Epithelial cell of proximal tubule (primary cell): ENCODE data around the gene KRT37. TPM values are rescaled to one million over a fixed set of nuclear protein-coding genes. Genes with fewer than 3 reads are reported as not detected.

Experiments used
- DNase-seq: peaks from one replicate; pipeline ENCODE4 v3.0.0-alpha.2; 2011; ENCODE audit warnings: low read depth
- H3K4me3 ChIP-seq: 2 replicates; pipeline ENCODE4 v1.5.1; 2011; ENCODE audit warnings: low read depth, mild to moderate bottlenecking, low read length
- total RNA-seq: library from RNA; depleted of rRNA; stranded (reverse); fragments of >200 nt; gene quantifications from 2 replicates; pipeline ENCODE4 v1.2.3, GENCODE V29; 2015
- TF ChIP-seq, protein P1 (sequence below): conservative IDR thresholded peaks from 2 replicates; pipeline ENCODE4 v1.5.1; 2012; ENCODE audit warnings: low read depth, mild to moderate bottlenecking, low read length

Gene KRT37
- total RNA-seq, 1 donor from 2014 or later = not detected

DNA sequence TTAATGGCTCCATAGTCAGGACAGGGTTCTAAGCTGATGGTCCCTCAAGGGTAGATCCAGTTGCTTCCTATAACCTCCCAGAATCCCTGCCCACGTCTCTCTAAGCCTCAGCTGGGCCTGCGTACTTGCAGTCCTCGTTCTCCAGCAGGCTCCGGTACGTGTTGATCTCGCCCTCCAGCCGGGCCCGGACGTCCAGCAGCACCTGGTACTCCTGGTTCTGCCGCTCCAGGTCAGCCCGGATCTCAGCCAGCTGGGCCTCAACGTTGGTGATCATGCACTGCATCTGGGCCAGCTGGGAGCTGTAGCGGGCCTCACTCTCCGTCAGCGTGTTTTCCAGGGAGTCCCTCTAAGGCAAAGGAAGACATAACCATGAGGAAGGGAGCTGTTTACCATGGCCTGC, 38.3 kb upstream of the KRT37 start:
- TF ChIP-seq, protein P1, sequence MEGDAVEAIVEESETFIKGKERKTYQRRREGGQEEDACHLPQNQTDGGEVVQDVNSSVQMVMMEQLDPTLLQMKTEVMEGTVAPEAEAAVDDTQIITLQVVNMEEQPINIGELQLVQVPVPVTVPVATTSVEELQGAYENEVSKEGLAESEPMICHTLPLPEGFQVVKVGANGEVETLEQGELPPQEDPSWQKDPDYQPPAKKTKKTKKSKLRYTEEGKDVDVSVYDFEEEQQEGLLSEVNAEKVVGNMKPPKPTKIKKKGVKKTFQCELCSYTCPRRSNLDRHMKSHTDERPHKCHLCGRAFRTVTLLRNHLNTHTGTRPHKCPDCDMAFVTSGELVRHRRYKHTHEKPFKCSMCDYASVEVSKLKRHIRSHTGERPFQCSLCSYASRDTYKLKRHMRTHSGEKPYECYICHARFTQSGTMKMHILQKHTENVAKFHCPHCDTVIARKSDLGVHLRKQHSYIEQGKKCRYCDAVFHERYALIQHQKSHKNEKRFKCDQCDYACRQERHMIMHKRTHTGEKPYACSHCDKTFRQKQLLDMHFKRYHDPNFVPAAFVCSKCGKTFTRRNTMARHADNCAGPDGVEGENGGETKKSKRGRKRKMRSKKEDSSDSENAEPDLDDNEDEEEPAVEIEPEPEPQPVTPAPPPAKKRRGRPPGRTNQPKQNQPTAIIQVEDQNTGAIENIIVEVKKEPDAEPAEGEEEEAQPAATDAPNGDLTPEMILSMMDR = no peak
- H3K4me3 ChIP-seq = no peak overlapping the region
- no peak for DNase-seq

DNA sequence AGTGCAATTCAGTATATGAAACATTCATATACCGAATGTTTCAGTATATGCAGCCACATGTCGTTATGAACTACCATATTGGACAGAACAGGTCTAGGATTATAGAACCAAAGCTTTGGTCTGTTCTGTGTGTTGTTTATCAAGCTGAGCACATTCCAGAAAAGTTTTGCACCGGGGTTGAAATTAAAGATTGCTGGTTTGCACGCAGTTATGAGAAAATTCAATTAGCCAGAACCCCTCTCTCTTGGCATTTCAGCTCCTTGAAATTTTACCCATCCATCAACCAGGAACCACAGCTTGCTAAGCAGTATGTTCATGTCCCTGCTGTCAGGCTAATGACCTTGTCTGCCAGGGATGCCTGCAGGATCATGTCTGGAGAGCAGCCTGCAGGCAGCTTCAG, 33.3 kb upstream of the KRT37 start:
- no peak overlapping the region for H3K4me3 ChIP-seq
- DNase-seq = no peak
- TF ChIP-seq, protein P1 = no peak

DNA sequence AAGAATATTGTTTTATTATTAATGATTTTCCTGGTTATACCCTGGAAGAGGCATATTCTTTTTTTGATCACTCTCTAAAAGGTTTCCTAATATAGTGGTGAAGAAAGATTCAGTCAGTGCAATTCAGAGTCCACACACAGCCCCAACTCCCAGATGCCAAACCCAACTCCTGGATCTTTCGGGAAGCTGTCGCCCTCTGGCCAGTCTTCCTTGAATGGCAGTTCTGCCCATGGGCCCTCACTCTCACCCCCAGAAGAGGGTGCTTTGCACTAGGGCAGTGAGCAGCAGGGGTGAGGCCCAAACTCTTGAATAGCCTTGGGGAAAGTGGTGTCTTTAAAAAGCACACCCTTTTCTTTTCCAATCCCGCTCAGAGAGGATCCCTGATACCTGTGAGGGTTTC, 31.8 kb upstream of the KRT37 start:
- no peak overlapping the region for H3K4me3 ChIP-seq
- no peak for DNase-seq
- TF ChIP-seq, protein P1 = peak; percentile 50

DNA sequence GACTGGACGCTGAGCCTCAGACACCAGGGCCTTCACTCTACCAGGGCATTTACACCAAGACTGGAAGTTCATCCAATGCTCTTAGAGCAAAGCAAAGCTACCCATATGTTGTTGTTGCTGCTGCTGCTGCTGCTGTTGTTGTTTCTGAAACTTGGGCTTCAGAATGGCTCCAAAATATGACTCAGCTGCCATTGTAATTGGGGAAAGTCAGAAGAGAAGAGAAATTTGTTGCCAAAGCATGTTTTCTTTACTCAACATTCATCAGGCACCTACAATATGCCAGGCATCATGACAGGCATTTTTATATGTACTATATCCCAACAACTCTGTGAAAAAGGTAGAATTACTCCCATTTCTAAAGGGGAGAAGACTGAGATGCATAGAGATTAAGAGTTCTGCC, 30.9 kb upstream of the KRT37 start:
- TF ChIP-seq, protein P1 = no peak
- DNase-seq = no peak
- H3K4me3 ChIP-seq = no peak overlapping the region

DNA sequence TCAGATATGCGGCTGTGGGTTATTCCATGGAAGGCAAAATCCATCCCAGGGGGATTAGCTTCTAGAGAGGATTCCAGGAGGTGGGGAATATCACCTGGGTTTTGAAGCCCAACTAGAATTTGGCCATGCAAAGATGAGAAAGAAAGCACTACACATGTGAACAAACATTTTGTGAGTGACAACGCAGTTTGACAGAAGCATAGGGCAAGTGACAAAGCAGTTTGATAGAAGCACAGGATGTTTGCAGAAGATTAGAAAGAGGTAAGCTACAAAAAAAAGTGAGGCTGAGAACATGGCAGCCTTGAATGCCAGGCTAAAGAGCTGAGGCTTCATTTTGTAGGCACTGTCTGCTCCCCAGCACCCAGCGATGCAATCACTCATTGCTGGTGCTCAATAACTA, 28.7 kb upstream of the KRT37 start:
- H3K4me3 ChIP-seq = no peak overlapping the region
- DNase-seq = no peak
- TF ChIP-seq, protein P1 = no peak

DNA sequence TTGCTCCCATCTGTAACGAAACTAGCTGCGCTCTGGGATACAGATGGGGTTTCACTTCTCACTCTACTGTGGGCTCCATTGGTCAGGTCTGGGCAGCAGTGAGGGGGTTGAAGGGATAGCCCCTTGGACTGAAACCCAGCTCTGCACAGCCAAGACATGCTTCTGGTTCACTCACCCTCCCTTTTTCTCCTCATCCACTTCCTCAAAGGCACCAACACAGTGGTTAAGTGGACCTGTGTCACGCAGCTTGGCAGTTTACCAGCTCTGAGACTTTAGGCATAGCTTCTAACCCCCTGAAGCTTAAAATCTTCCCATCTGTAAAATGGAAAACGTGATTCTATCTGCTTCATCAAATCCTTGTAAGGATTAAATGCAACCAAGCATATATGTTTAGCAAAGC, 27.9 kb upstream of the KRT37 start:
- TF ChIP-seq, protein P1 = no peak
- DNase-seq = no peak
- H3K4me3 ChIP-seq = no peak overlapping the region

DNA sequence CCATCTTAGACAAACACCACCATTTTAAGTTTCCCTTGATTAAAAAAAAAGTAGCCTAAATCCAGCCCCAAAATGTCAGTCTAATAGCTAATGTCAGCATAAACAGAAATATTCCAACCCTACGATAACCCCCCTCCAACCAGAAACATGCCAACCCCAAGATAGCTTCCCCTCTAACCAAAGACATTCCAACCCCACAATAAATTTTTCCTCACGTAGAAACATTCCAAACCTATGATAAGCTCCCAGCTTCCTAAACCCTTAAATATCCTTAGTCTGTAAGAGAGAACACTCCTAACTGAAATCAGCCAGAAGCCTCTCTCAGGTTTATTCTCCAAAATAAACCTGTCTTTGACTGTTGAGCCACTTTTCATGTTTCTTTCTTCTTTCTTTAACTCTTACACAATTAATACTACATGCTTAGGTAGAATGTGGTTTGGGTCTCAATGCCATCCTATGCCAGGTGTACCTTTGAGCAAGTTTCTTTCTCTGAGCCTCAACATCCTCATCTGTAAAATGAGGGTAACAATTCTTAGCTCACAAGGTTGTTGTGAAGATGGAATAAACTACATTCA, 26.9 kb upstream of the KRT37 start:
- no peak for DNase-seq
- H3K4me3 ChIP-seq = no peak overlapping the region
- TF ChIP-seq, protein P1 = no peak
